HG03060 (cell line): ENCODE data around the gene DDOST.

Experiments used
- ATAC-seq: cut with Tn5 transposase; IDR thresholded peaks from one replicate; pipeline ENCODE4 v1.9.1; 2021; ENCODE audit warnings: low read depth, moderate number of reproducible peaks; ENCODE audit not compliant: unreplicated experiment

The DDOST gene

GRCh38 chr1:20663365-20663764 is 2.2 kb upstream of the DDOST start:
- ATAC-seq = no peak

DNA sequence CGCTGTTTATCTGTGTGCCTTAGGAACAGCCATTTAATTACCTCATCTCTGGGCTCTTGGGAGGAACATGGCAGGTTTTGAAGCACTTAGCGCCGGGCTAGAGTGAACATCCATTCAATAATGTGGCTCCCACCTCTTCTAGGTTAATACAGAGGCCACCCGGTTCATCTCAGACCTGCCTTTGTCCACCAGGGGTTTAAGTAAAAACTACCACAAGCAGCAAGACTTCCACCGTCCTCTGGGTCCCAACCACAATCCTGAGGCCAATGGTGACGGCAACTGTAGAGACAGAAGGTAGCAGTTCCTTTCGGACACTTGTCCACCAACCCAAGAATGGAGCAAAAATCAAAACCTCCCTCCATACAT is 924 bp upstream of the DDOST start:
- no peak for ATAC-seq

DNA sequence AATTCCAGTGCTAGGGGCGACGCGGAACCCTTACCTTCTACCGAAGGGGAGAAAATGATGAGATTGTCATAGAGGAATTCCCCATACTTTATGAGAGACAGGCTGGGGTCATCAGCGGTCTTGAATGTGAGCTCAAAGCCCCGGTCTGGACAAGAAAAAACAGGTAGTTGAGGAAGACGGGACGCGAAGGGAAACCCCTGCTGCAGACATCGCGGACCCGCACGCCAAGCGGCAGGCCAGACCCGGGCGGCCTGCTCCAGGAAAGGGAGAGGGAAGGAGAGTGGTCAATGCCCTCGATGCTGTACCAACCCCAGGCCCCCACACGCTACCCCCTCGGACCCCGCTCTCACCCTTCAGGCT is 342 bp downstream of the DDOST start:
- no peak for ATAC-seq

GRCh38 chr1:20660363-20660762 is 806 bp downstream of the DDOST start:
- no peak for ATAC-seq

- ATAC-seq = no peak
Measured at GRCh38 chr1:20658166-20658915, 2.8 kb downstream of the DDOST start.

GRCh38 chr1:20657024-20657423 is 4.1 kb downstream of the DDOST start:
- ATAC-seq = no peak

DNA sequence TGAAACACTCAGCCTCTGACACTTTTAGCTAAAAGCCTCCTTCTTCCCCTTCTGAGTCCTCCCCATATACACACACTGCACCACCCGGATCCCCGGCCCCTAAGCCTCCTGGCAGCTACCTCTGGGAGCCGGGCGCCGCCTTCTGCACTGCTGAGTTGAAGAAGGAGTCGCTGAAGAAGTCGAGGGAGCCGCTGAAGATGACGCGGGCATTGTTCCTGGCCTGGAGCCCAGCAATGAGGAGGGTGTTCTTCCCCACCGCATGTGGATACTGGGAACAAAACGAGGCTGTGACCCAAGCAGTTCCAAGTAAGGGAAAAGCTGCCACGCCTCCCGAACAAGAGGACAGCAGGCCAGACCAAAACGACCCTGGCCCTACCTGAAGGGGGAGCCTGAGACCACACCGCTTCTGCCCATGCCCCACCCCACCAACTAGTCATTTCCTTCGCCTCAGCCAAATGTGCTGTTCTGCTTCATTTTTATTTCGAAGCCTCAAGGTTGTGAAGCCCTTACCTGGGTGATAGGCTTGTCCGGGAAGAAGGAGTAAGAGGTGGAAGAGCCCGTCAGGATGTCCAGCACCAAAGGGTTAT is 7.0 kb downstream of the DDOST start:
- no peak for ATAC-seq

- ATAC-seq = no peak
Measured at GRCh38 chr1:20652300-20652699, 8.9 kb downstream of the DDOST start.

- ATAC-seq = no peak
Measured at GRCh38 chr1:20648946-20649345, 12.2 kb downstream of the DDOST start.

DNA sequence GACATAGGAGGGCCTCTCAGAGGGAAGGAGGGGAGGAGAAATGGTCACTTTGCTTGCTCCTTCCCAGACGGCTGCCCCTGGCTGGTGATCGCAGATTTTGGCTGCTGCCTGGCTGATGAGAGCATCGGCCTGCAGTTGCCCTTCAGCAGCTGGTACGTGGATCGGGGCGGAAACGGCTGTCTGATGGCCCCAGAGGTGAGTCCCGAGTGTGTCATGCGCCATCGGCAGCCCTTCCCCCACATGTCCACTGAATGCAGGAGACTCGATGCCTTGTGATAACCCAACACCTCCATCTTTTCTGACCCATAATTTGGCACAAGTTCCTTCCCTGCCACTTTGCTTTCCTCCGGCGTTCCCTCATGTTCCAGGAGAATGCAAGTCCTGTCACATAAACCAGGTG is 12.7 kb downstream of the DDOST start:
- ATAC-seq = no peak

DNA sequence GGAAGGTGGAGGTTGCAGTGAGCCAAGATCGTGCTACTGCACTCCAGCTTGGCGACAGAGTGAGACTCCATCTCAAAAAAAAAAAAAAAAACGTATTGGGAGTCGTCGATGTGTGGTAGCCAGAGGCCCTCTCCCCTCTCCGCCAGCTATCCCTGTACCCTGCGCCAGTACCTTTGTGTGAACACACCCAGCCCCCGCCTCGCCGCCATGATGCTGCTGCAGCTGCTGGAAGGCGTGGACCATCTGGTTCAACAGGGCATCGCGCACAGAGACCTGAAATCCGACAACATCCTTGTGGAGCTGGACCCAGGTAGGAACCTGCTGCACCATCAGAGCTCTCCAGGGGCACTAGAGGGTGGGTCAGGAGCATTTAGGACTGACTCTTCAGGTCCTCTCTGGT is 15.8 kb downstream of the DDOST start:
- ATAC-seq = no peak

GRCh38 chr1:20644416-20644815 is 16.8 kb downstream of the DDOST start:
- no peak for ATAC-seq

GRCh38 chr1:20643080-20643479 is 18.1 kb downstream of the DDOST start:
- no peak for ATAC-seq

- ATAC-seq = no peak
Measured at GRCh38 chr1:20641975-20642374, 19.2 kb downstream of the DDOST start.

GRCh38 chr1:20640183-20640597 is 21.0 kb downstream of the DDOST start:
- no peak for ATAC-seq

- no peak for ATAC-seq
Measured at GRCh38 chr1:20636785-20637347, 24.3 kb downstream of the DDOST start.

GRCh38 chr1:20634594-20635084 is 26.5 kb downstream of the DDOST start:
- no peak for ATAC-seq

DNA sequence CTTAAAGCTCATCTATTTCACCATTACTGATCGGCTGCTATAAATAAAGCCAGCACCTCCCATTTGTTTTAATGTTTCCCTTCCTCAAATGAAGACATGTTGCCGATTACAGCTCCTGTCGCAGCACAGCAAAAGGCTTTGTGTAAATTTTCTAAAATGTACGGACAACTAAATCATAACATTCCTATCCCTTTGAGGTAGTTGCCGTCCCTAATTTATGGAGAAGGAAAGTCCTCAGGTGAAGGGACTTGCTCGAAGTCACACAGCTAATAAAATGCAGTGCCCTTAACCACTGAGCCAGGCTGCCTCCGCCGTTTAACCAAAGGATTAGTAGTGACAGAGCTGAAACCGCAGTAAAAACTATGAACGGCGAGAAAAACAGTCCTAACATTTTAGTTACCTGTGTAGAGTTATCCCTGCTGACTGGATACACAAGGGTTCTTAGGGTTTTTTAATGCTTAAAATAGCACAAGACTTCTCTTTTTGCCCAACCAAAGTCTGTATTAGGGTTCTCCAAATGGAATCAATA is 27.0 kb downstream of the DDOST start:
- ATAC-seq = no peak

GRCh38 chr1:20633190-20634064 is 27.7 kb downstream of the DDOST start, which contains the start of gene PINK1:
Gene PINK1 (plus strand): TSS chr1:20633458. CDS start chr1:20633549, 91 bp downstream.
- ATAC-seq = no peak

- ATAC-seq = no peak
Measured at GRCh38 chr1:20632386-20632785, 28.8 kb downstream of the DDOST start.

DNA sequence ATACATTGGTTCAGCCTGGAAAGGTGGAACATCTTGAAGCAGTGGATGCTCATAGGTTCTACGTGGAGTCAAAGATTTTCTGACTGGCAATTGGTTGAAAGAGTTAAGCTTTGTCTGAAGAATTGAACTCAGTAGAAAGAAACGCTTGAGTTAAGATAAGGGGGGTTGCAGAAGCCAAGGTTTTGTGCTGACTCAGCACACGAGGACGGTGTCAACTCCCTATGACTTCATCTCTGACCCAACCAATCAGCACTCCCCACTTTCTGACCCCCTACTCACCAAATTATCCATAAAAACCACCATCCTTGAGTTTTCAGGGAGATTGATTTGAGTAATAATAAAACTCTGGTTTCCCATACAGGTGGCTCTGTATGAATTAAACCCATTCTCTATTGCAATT is 30.4 kb downstream of the DDOST start:
- ATAC-seq = no peak
